GM18526 (cell line): Measurements from ENCODE around the gene DTX3.

Source experiments
- POLR2A ChIP-seq: IDR thresholded peaks from 3 replicates; pipeline ENCODE4 v1.6.1; 2011; ENCODE audit not compliant: insufficient read length; ENCODE audit errors: extremely low read depth

Gene DTX3

GRCh38 chr12:57622293-57623245 lies 17.9 kb downstream of the DTX3 start:
- no peak for TF ChIP-seq POLR2A

- no peak for TF ChIP-seq POLR2A
Measured at GRCh38 chr12:57623385-57623784, 18.8 kb downstream of the DTX3 start.

- no peak for TF ChIP-seq POLR2A
Measured at GRCh38 chr12:57623811-57624390, 19.3 kb downstream of the DTX3 start.

- no peak for TF ChIP-seq POLR2A
Measured at GRCh38 chr12:57624441-57625220, 20.0 kb downstream of the DTX3 start.

GRCh38 chr12:57625261-57626032 lies 20.8 kb downstream of the DTX3 start:
- TF ChIP-seq POLR2A: no peak

GRCh38 chr12:57626111-57626920 lies 21.7 kb downstream of the DTX3 start:
- TF ChIP-seq POLR2A: no peak

GRCh38 chr12:57626921-57627445 lies 22.4 kb downstream of the DTX3 start:
- TF ChIP-seq POLR2A: no peak

- TF ChIP-seq POLR2A: no peak
Measured at GRCh38 chr12:57627501-57628279, 23.1 kb downstream of the DTX3 start.

GRCh38 chr12:57628280-57629191 lies 23.9 kb downstream of the DTX3 start:
- TF ChIP-seq POLR2A: no peak

- no peak for TF ChIP-seq POLR2A
Measured at GRCh38 chr12:57629897-57630471, 25.4 kb downstream of the DTX3 start.

- no peak for TF ChIP-seq POLR2A
Measured at GRCh38 chr12:57630891-57631433, 26.3 kb downstream of the DTX3 start.
